ENCODE measurements around the gene SNX13.

SNX13 gene

GRCh38 chr7:17948526-17949238 is 8.4 kb upstream of the SNX13 start:
- Histone ChIP-seq H3K4me3 (ENCODE audit: low read length) (no peak overlapping the region), H3K27me3 (replicated peaks; ENCODE audit: insufficient read depth, low read length) (peaks cover 37% of the 10 kb centered on the region), H3F3A (ENCODE audit: insufficient read depth, low read length) (peaks cover 8% of the 10 kb centered on the region; the same call in 1 of the 2 replicates), H3K36me3 (replicated peaks; ENCODE audit: insufficient read depth, low read length) (no peaks in the 10 kb centered on the region), H3K4me2 (ENCODE audit: low read depth, low read length) (no peak overlapping the region), H3K4me1 (ENCODE audit: low read length) (peaks cover 19% of the 10 kb centered on the region), H3K9ac (ENCODE audit: low read length) (no peak overlapping the region), H2AFZ (ENCODE audit: low read length) (no peak overlapping the region), H4K20me1 (ENCODE audit: insufficient read depth, low read length) (0 out of 2 replicates have a peak, but pooled peaks cover 3% of the 10 kb centered on the region), H3K27ac (ENCODE audit: low read length) (no peak overlapping the region), H3K9me3 (replicated peaks; ENCODE audit: insufficient read depth, low read length) (no peaks in the 10 kb centered on the region), H3K9me2 (replicated peaks; ENCODE audit: insufficient read depth, low read length) (no peaks in the 10 kb centered on the region), H3K79me2 (ENCODE audit: low read length) (no peaks in the 10 kb centered on the region)
- DNase-seq = no peak
- TF ChIP-seq, protein P1, sequence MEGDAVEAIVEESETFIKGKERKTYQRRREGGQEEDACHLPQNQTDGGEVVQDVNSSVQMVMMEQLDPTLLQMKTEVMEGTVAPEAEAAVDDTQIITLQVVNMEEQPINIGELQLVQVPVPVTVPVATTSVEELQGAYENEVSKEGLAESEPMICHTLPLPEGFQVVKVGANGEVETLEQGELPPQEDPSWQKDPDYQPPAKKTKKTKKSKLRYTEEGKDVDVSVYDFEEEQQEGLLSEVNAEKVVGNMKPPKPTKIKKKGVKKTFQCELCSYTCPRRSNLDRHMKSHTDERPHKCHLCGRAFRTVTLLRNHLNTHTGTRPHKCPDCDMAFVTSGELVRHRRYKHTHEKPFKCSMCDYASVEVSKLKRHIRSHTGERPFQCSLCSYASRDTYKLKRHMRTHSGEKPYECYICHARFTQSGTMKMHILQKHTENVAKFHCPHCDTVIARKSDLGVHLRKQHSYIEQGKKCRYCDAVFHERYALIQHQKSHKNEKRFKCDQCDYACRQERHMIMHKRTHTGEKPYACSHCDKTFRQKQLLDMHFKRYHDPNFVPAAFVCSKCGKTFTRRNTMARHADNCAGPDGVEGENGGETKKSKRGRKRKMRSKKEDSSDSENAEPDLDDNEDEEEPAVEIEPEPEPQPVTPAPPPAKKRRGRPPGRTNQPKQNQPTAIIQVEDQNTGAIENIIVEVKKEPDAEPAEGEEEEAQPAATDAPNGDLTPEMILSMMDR (IDR thresholded peaks at IDR 0.05; ENCODE audit: low read length) = no peak
- TF ChIP-seq EZH2 (optimal IDR thresholded peaks at IDR 0.05; ENCODE audit: low read depth, low read length) = no peak
- no peak for TF ChIP-seq EZH2phosphoT487 (IDR thresholded peaks at IDR 0.05; ENCODE audit: low read length)

- Histone ChIP-seq H3K36me3 (replicated peaks; ENCODE audit: insufficient read depth, low read length) (no peaks in the 10 kb centered on the region), H4K20me1 (ENCODE audit: insufficient read depth, low read length) (0 out of 2 replicates have a peak, but pooled peaks cover 3% of the 10 kb centered on the region), H3K4me3 (ENCODE audit: low read length) (no peak overlapping the region), H3F3A (ENCODE audit: insufficient read depth, low read length) (peaks cover 8% of the 10 kb centered on the region; the same call in 1 of the 2 replicates), H2AFZ (ENCODE audit: low read length) (no peak overlapping the region), H3K27me3 (replicated peaks; ENCODE audit: insufficient read depth, low read length) (peaks cover 28% of the 10 kb centered on the region), H3K4me2 (ENCODE audit: low read depth, low read length) (no peak overlapping the region), H3K9me3 (replicated peaks; ENCODE audit: insufficient read depth, low read length) (no peaks in the 10 kb centered on the region), H3K4me1 (ENCODE audit: low read length) (peaks cover 15% of the 10 kb centered on the region), H3K9me2 (replicated peaks; ENCODE audit: insufficient read depth, low read length) (no peaks in the 10 kb centered on the region), H3K79me2 (ENCODE audit: low read length) (no peaks in the 10 kb centered on the region), H3K9ac (ENCODE audit: low read length) (no peak overlapping the region), H3K27ac (ENCODE audit: low read length) (no peak overlapping the region)
- DNase-seq = no peak
- TF ChIP-seq EZH2 (optimal IDR thresholded peaks at IDR 0.05; ENCODE audit: low read depth, low read length) = no peak
- TF ChIP-seq, protein P1 (IDR thresholded peaks at IDR 0.05; ENCODE audit: low read length) = no peak
- no peak for TF ChIP-seq EZH2phosphoT487 (IDR thresholded peaks at IDR 0.05; ENCODE audit: low read length)
These were observed 7.3 kb upstream of the SNX13 start for GRCh38 chr7:17947620-17948019.

GRCh38 chr7:17946591-17946990 is 6.3 kb upstream of the SNX13 start:
- H3K4me3 ChIP-seq (ENCODE audit: low read length) = no peak overlapping the region
- no peak overlapping the region for H3K9ac ChIP-seq (ENCODE audit: low read length)
- H3K36me3 ChIP-seq (replicated peaks; ENCODE audit: insufficient read depth, low read length) = no peaks in the 10 kb centered on the region
- H3K9me3 ChIP-seq (replicated peaks; ENCODE audit: insufficient read depth, low read length) = no peaks in the 10 kb centered on the region
- H3F3A ChIP-seq (ENCODE audit: insufficient read depth, low read length) = no peaks in the 10 kb centered on the region
- H3K27me3 ChIP-seq (replicated peaks; ENCODE audit: insufficient read depth, low read length) = peaks cover 28% of the 10 kb centered on the region
- TF ChIP-seq EZH2 (optimal IDR thresholded peaks at IDR 0.05; ENCODE audit: low read depth, low read length) (no peak), EZH2phosphoT487 (IDR thresholded peaks at IDR 0.05; ENCODE audit: low read length) (no peak)
- TF ChIP-seq, protein P1 (IDR thresholded peaks at IDR 0.05; ENCODE audit: low read length) = no peak
- no peaks in the 10 kb centered on the region for H3K9me2 ChIP-seq (replicated peaks; ENCODE audit: insufficient read depth, low read length)
- H3K4me1 ChIP-seq (ENCODE audit: low read length) = 0 out of 2 replicates have a peak, but pooled peaks cover 9% of the 10 kb centered on the region
- H3K79me2 ChIP-seq (ENCODE audit: low read length) = no peaks in the 10 kb centered on the region
- 0 out of 2 replicates have a peak, but pooled peaks cover 3% of the 10 kb centered on the region for H4K20me1 ChIP-seq (ENCODE audit: insufficient read depth, low read length)
- peak; percentile 34 for DNase-seq
- H3K27ac ChIP-seq (ENCODE audit: low read length) = no peak overlapping the region
- H2AFZ ChIP-seq (ENCODE audit: low read length) = no peak overlapping the region
- H3K4me2 ChIP-seq (ENCODE audit: low read depth, low read length) = peak overlapping the region; percentile 50; the same call in 1 of the 2 replicates
